Upper lobe of left lung (tissue), 6 donors: ENCODE data around the gene TNFRSF12A. TPM values are rescaled to one million over a fixed set of nuclear protein-coding genes. Genes with fewer than 3 reads are reported as not detected.

Experiments used
- ATAC-seq, 2 donors: fragments of 200-7000 bp; cut with Tn5 transposase; one replicate each; pipeline ENCODE4 v1.9.1; 2022; ENCODE audit warnings: mild to moderate bottlenecking in 2 of 2, moderate library complexity in 2 of 2; ENCODE audit not compliant: low FRiP score in 2 of 2
- DNase-seq, 2 donors: peaks; one replicate each; pipeline ENCODE4 v3.0.0-alpha.2; 2019 to 2020
- H3K27ac ChIP-seq, 4 donors: fragments of 200-600 bp; sonication (generic); one replicate each; pipeline ENCODE4 v1.5.1; 2016 to 2019
- H3K27me3 ChIP-seq, 4 donors: fragments of 200-600 bp; sonication (generic); one replicate each; pipeline ENCODE4 v1.5.1; 2017 to 2019
- H3K36me3 ChIP-seq, 4 donors: fragments of 200-600 bp; sonication (generic); one replicate each; pipeline ENCODE4 v1.5.1; 2016 to 2019
- H3K4me1 ChIP-seq, 4 donors: fragments of 200-600 bp; sonication (generic); one replicate each; pipeline ENCODE4 v1.5.1; 2018 to 2019
- H3K4me3 ChIP-seq, 4 donors: fragments of 200-600 bp; sonication (generic); one replicate each; pipeline ENCODE4 v1.5.1; 2017 to 2019; ENCODE audit warnings: mild to moderate bottlenecking in 2 of 4, moderate library complexity in 1 of 4
- H3K9me3 ChIP-seq, 4 donors: fragments of 200-600 bp; sonication (generic); one replicate each; pipeline ENCODE4 v1.5.1; 2018 to 2019
- CTCF ChIP-seq, 6 experiments: fragments of 450-650 bp in 4 of 6; fragments of 200-600 bp in 2 of 6; sonication (generic) in 2 of 6; IDR thresholded peaks; one replicate each; pipeline ENCODE4 v1.5.1; 2016 to 2019; ENCODE audit warnings: antibody characterized with exemption in 6 of 6
- EP300 ChIP-seq, 4 donors: sonication (generic); formaldehyde crosslinking; IDR thresholded peaks; one replicate each; pipeline ENCODE4 v1.5.1; 2017; ENCODE audit warnings: antibody characterized with exemption in 4 of 4, control low read depth in 2 of 4
- POLR2A ChIP-seq, 4 donors: fragments of 450-650 bp; IDR thresholded peaks; one replicate each; pipeline ENCODE4 v1.5.1; 2016 to 2017; ENCODE audit warnings: antibody characterized with exemption in 4 of 4, mild to moderate bottlenecking in 2 of 4
- POLR2AphosphoS5 ChIP-seq, 2 donors: sonication (generic); formaldehyde crosslinking; IDR thresholded peaks; one replicate each; pipeline ENCODE4 v1.5.1; 2017; ENCODE audit warnings: antibody characterized with exemption in 2 of 2
- WGBS, 2 donors: methylation state at CpG; one replicate each; pipeline ENCODE4 v1.1.5; 2017 to 2018; 5-methylcytosine and 5-hydroxymethylcytosine counted together
- total RNA-seq, 6 donors: library from RNA; depleted of rRNA in 4 of 6; stranded (reverse); fragments of >200 nt in 4 of 6; gene quantifications; one replicate each; pipeline versions ENCODE4 v1.1.0 to v1.2.1, GENCODE V29; 2016 to 2021
- donor health status: DM: no; HTN: no; CAD: no; lungs with moderate emphysema.
- donor health status: DM: no; HTN: yes; CAD: no; lungs with severe emphysema.

TNFRSF12A gene
- total RNA-seq, 6 donors from 2014 or later, result 37.7 to 431 (median 76.5) TPM

- peak within 1 kb of the TSS; percentile 79 to 96 (median 86) for H3K27ac ChIP-seq
- peak within 1 kb of the TSS; percentile 57 to 82 (median 68) for H3K4me3 ChIP-seq
- H3K9me3 ChIP-seq, result no peaks in the 10 kb centered on the region
- 14 to 78% methylated on average over 7 to 38 of the region's 91 CpGs for WGBS, 2 donors
- peaks cover 17 to 39% (median 24%) of the 10 kb centered on the region in 4 donors for H3K4me1 ChIP-seq
- peak; percentile 92 to 97 for ATAC-seq
- TF ChIP-seq POLR2A (IDR thresholded peaks at IDR 0.05) (peak; percentile 56 to 99 (median 88)), EP300 (IDR thresholded peaks at IDR 0.05) (peak in 1 of 4 donors; percentile 48), CTCF (IDR thresholded peaks at IDR 0.05) (peak in 1 of 6 experiments; percentile 34), POLR2AphosphoS5 (IDR thresholded peaks at IDR 0.05) (peak; percentile 95 to 98)
- peak; percentile 90 to 99 for DNase-seq
- no peaks in the 10 kb centered on the region for H3K27me3 ChIP-seq
- no peaks in the 10 kb centered on the region for H3K36me3 ChIP-seq
Measured at GRCh38 chr16:2980227-2981176, 39.7 kb upstream of the TNFRSF12A start, which contains the start of gene PKMYT1. TSS of gene PKMYT1 (minus strand) at chr16:2980446. CDS start at chr16:2979657, 789 bp downstream.

- no peaks in the 10 kb centered on the region for H3K9me3 ChIP-seq
- TF ChIP-seq POLR2A (IDR thresholded peaks at IDR 0.05), result no peak
- TF ChIP-seq POLR2AphosphoS5 (IDR thresholded peaks at IDR 0.05), result no peak
- TF ChIP-seq CTCF (IDR thresholded peaks at IDR 0.05), result no peak
- no peak for TF ChIP-seq EP300 (IDR thresholded peaks at IDR 0.05)
- DNase-seq (peak in 1 of 2 donors; percentile 30), ATAC-seq (no peak)
- H3K4me1 ChIP-seq, result peaks cover 17 to 39% (median 27%) of the 10 kb centered on the region in 4 donors
- no peaks in the 10 kb centered on the region for H3K36me3 ChIP-seq
- 66 to 68% methylated on average over 33 of the region's 33 CpGs for WGBS, 2 donors
- H3K27ac ChIP-seq, result peak overlapping the region in 1 of 4 donors; percentile 96
- no peaks in the 10 kb centered on the region for H3K27me3 ChIP-seq
- H3K4me3 ChIP-seq, result peak overlapping the region in 3 of 4 donors; percentile 59 to 82 (median 77)
Measured at GRCh38 chr16:2981177-2981898, 38.8 kb upstream of the TNFRSF12A start.

DNA sequence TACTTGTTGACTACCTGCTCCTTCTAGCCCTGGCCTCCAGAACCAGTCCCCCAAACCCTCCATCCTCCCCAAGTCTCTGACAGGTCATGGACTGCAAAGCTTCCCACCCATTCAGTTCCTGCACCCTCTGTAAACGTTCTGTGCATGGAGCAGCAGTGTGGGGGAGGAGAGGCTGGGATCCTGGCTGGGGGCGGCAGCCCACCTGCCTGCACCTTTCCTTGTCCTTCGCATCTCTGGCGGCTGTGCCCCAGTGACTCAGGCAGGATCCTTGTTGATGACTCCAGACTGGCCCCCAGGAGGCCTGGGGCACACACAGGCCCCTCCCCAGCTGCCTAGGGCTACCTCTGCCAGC, 38.3 kb upstream of the TNFRSF12A start:
- Histone ChIP-seq H3K27me3 (no peaks in the 10 kb centered on the region), H3K4me1 (peaks cover 17 to 39% (median 27%) of the 10 kb centered on the region in 4 donors), H3K27ac (no peak overlapping the region), H3K9me3 (no peaks in the 10 kb centered on the region), H3K36me3 (no peaks in the 10 kb centered on the region), H3K4me3 (no peak overlapping the region)
- 79% methylated on average over 4 of the region's 4 CpGs for WGBS, 2 donors
- peak in 1 of 2 donors; percentile 45 for DNase-seq
- no peak for TF ChIP-seq POLR2AphosphoS5 (IDR thresholded peaks at IDR 0.05)
- TF ChIP-seq EP300 (IDR thresholded peaks at IDR 0.05), result no peak
- no peak for TF ChIP-seq CTCF (IDR thresholded peaks at IDR 0.05)
- no peak for TF ChIP-seq POLR2A (IDR thresholded peaks at IDR 0.05)
- ATAC-seq, result no peak

DNA sequence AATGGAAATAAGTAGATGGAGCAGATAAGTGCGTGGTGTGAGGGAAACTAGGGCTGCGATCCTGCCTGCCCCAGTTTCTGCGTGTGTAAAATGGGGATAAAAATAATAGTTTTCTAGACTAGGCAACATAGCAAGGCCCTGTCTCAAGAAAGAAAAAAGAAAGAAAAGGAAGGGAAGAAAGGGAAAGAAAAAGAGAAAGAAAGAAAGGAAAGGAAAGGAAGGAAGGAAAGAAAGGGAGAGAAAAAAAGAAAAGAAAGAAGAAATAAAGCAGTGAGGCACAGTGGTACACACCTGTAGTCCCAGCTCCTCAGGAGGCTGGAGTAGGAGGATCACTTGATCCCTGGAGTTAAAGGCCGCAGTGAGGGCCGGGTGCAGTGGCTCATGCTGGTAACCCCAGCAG, 37.8 kb upstream of the TNFRSF12A start:
- H3K9me3 ChIP-seq, result no peaks in the 10 kb centered on the region
- H3K36me3 ChIP-seq, result no peaks in the 10 kb centered on the region
- H3K27me3 ChIP-seq, result no peaks in the 10 kb centered on the region
- H3K4me1 ChIP-seq, result peaks cover 17 to 39% (median 27%) of the 10 kb centered on the region in 4 donors
- no peak overlapping the region for H3K4me3 ChIP-seq
- whole genome bisulfite sequencing, 2 donors, result 84 to 89% methylated on average over 5 of the region's 5 CpGs
- H3K27ac ChIP-seq, result no peak overlapping the region
- DNase-seq (no peak), ATAC-seq (no peak)
- no peak for TF ChIP-seq CTCF (IDR thresholded peaks at IDR 0.05)
- no peak for TF ChIP-seq EP300 (IDR thresholded peaks at IDR 0.05)
- TF ChIP-seq POLR2AphosphoS5 (IDR thresholded peaks at IDR 0.05), result no peak
- TF ChIP-seq POLR2A (IDR thresholded peaks at IDR 0.05), result no peak
